GM15510 (cell line): ENCODE data around the gene GALNT1.

Experiments
- POLR2A ChIP-seq: IDR thresholded peaks from 3 replicates; pipeline ENCODE4 v1.6.1; 2011; ENCODE audit warnings: borderline replicate concordance; ENCODE audit not compliant: insufficient read length; ENCODE audit errors: extremely low read depth

GALNT1 gene

DNA sequence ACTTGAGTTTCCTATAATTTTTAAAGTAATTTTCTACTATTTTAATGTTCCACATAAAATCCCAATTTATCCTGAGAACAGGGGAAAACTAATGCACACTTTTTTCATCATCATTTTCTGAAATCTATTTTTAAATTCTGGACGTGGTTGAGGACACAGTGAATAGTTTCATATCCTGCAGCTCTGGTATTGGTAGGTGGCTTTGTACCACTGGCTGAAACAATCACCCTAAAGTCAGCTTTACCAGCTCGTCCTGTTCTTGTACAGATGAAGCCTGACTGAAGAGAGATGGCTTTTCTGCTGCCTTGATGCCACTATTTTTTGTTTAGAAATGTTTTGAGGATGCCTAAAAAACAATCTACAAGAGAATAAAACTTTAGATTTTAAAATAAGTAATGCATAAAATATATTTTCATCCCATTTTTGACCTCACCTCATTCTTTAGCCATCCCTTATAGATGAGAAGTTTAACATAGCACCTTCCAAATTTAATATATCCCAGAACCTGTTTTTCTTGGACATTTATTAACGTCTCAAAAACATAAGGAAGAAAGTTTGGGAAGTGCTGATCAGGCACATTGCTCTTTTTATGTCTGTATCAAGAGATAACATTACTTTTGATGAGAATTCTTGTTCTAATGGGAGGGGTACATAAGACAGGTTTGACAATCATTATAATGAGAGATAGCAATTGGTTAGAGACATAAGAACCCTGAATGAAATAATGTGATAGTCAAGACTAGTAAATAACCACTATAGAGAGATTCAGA lies 80.9 kb downstream of the GALNT1 start:
- no peak for TF ChIP-seq POLR2A

DNA sequence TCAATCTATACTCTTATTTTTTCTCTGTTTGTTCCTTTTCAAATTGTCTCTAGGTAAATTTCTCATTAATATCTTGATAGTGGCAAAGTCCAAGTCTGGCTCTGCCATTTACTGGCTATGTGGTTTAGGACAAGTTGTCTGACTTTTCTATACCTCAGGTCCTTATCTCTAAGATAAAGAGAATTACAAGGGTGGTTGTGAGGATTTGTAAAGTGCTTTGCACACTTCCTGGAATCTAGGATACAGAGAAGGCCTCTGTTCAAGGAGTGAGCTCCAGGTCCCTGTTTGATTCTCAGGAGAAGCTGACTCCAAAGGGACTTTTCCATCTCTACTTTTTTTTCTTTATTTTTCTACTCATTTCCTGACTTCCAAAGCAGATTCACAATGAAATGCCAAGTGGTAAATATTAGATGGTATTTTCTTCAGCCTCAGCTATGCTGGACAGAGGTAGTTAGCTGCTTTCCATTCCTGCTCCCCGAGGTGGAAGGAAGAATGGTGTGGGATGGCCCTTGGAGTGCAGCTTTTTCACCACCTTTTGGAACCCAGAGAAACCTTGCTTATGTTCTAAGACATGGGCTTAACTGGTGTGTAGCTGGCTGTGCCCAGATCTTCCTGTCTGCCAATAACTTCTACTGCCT lies 90.5 kb downstream of the GALNT1 start:
- TF ChIP-seq POLR2A, result no peak

DNA sequence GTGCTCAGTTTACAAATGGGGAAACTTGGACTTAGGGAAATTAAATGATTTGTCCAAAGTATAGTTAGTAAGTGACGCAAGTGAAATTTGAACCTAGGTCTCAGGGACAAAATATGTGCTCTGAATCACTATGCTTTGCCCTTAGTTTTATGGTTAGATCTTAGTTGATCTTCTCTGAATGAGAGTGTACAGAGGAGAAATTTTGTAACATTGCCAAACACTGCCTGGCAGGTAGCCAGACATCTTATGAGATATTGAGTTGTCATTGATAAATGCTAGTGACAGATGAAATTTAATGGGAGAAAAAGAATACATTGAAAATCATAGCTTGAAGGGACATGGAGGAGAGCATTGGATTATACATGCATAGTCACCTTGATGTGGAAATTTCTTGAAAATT lies 91.4 kb downstream of the GALNT1 start:
- no peak for TF ChIP-seq POLR2A

DNA sequence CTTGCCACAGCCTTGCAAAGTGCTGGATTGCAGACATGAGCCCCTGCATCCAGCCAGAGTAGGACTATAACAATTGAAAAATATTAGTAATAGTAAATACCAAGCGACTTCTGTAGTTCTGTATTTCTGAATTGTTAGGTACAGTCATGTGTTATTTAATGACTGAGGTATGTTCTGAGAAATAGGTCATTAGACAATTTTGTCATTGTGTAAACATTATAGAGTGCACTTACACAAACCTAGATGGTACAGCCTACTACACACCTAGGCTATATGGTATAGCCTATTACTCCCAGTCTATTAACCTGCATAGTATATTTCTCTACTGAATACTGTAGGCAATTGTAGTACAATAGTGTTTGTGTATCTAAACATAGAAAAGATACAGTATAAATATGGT lies 92.1 kb downstream of the GALNT1 start:
- no peak for TF ChIP-seq POLR2A

DNA sequence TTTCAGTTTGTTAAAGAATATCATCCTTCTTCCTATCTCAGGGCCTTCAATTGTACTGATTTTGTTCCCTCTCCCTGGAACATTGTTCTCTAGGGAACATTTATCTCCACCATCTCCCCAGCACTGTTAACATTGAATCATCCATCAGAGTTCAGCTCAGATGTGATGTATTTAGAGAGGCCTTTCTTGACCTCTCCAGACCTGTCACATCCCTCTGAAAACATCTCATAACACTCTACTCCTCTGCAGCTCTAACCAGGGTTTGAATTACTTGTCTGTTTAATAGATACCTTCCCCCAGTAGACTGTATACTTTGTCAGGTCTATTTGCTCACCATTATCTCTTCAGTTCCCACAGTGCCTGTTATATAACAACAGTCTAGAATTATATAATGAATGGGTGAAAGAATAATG lies 98.6 kb downstream of the GALNT1 start:
- no peak for TF ChIP-seq POLR2A

DNA sequence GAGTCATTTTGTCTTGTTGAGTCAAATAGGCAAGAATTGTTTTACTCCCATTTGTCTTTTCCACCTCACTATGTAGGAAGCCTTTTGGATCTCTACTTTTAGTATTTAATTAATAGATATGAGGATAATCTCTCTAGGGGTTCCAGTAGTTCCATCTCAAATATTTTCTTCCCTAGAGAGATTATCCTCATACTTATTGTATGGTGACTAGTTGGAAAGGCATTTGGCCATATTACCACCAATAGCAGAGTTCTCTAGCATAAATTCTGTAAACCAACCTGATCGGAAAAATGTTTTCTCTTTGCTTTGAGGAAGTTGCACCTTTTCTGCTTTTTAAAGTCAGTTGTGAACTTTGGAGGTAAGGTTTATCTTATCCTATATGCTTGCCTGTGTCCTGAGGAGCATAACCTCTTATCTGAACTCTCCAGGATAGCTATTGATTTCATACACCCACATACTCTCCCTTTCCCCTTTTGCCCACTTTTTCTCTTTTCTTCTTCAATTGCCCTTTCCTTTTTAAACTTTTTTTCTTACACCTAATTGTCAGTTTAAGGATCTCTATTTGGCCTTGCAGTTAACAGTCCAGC lies 100.8 kb downstream of the GALNT1 start:
- TF ChIP-seq POLR2A, result no peak

DNA sequence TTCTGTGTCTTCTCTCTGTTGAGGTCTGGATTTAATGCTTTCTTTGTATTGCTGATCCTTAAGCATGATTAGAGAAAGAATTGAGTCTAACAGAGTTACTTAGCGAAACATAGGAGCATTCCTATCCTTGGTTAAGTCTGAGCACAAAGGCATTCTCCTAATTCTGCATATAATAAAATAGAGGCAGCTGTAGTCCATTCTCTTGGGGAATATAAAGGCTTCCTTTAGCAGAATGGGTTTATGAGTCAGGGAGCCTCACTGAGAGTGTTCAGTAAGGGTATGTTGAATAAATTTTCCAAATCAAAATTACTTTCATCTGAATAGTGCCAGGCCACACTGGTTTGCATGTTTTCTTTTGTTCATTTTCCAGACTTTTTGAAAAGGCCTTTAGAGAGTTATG lies 101.5 kb downstream of the GALNT1 start:
- no peak for TF ChIP-seq POLR2A

DNA sequence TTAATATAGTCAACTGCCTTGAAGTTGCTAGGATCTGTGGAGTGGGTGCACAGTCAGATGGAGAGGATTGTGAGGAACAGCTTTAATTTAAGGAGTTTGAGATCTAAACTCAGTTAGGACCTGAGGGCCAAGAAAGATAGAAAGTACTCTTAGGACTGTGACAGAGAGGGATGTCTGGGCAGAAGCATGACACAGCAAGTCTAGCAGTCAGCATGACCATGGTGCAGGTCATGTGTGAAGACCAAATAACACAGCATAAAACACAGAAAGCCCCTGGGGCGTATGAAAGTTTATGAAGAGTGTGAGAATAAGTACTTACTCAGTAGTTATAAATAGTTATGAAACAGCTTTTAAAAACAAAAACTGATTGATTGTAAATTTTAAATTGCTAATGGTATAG lies 107.2 kb downstream of the GALNT1 start:
- TF ChIP-seq POLR2A, result no peak

DNA sequence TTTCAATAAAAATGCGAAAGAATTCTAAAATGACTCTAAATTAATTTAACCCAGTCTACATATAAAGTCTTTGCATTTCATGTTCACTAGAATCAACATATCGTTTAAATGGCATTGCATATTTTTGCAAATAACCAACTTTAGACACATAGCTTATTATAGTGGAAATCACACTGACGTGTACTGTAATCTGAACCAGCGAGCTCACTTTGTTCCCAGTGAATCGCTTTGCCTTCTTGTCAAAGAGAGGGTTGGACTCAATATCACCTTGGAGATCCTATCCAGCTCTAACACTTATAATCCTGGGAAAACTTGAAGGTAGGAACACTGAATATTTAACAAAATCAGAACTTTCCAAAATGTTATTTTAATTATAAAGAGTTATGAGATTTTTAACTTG lies 108.2 kb downstream of the GALNT1 start:
- no peak for TF ChIP-seq POLR2A

DNA sequence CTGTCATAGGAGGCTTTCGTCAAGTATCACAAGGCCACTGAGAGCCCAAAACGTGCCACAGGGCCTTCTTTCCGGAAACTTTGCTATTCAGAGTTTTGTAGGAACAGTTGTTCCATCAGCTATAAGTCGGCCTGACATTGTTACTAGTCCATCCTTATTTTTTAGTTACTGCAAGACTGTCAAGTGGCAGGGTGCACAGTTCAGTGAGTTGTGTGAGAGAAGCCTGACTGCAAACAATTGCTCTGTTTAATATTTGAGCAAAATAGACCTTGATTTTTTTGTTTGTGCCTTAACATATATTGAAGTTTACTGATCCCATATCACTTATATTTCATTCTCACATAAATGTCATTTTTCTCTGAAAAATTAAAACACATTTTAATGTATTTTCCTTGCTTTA lies 110.1 kb downstream of the GALNT1 start:
- no peak for TF ChIP-seq POLR2A

DNA sequence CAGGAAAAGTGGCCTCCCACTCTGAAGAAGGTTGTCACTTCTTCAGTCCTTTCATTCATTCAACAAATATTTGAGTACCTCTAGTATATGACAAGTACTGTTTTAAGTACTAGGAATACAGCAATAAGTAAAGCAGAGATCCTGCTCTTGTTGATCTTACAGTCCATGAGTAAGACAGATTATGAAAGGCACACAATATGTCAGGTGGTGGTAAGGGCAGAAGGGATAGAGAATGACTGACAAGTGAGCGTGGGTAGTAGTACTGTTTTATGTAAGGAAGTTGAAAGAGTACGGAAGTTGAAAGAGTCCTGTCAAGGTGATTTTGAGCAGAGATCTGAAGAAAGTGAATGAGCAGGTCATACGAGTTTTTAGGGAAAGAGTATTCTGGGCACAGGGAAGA lies 111.3 kb downstream of the GALNT1 start:
- TF ChIP-seq POLR2A, result no peak

DNA sequence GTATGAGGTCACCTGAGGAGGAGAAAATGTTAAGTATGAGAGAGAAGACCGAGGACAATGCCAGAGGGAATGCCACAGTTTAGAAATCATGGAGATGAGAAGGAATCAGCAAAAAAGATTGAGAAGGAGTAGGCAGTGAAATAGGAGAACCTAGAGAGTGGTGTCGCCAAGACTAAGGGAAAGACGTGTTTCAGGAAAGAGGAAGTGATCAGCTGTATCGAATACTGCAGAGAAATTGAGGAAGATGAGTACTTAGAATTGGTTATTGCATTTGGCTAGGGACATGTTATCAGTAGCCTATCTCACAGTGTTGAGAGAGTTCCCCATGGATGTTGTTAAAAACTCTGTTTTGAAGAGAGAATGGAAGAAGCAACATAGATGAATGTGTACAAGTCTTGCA lies 112.3 kb downstream of the GALNT1 start:
- TF ChIP-seq POLR2A, result no peak

DNA sequence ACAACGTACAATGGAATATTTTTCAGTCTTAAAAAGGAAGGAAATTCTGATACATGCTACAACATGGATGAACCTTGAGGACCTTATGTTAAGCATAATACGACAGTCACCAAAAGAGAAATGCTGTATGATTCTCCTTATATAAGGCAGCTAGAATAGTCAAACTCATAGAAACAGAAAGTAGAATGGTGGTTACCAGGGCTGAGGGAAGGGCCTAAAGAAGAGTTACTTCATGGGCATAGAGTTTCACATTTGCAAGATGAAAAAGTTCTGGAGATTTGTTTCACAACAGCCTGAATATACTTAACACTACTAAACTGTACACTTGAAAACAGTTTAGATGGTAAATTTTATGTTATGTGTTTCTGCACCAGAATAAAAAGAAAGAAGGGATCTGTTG lies 113.3 kb downstream of the GALNT1 start:
- no peak for TF ChIP-seq POLR2A

DNA sequence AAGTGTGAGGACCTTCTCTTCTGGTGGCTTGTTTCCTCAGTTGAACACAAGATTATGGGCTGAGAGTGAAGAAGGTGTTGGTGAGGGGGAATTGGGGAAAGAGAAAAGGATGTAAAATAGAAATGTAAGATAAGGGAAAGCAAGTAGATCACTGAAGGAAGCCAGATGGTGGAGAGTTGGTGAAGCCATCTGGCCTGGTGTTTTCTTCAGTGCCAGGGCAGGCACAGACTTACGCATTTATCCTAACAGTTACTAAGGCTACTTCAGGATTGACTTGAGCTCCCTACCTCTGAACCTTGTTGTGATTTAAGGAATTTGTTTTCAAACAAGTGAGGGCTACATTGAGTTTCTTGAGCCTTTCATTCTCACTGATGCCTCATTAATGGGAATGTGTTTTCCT lies 113.8 kb downstream of the GALNT1 start:
- no peak for TF ChIP-seq POLR2A

DNA sequence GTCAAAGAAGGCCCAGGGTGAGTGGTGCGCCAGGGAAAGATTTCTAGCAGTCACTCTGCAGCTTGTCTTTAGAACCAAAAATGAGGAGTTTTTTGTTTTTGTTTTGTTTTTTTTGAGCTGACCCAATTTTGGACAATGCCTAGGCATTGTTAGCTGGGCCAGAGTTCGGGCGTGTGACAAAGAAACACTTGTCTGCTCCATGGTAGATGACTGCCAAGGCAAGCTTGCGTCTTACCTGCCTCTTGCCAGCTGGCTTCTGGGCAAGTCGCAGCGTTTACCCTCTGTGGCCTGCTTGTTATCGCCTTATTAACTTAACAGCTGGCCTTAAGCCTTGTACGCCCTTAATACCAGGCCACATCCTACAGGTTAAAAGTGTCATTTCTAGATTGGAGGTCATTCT lies 114.3 kb downstream of the GALNT1 start:
- no peak for TF ChIP-seq POLR2A

DNA sequence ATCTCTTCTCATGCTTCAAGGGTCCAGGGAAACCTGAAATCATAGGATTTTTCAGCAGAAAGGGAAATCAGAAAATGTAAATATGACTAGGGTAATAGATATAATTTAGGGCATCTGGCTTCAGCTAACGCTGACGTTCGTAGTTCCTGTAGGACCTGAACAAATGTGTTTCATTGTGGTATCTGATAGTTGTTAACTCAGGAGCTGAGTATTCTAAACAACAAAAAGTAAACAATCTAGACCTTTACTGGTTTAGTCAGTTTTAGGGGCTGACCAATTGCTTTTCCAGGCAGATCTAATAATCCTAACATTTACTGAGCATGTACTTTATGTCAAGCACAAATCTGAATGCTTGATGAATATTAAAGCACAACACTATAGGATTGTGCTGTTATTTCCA lies 114.8 kb downstream of the GALNT1 start:
- no peak for TF ChIP-seq POLR2A
